IPS-11a (cell line): Measurements from ENCODE around the gene ZNF30.
"Not testable (repeated sequence)": the region's sequence is repeated elsewhere in the genome, so short reads cannot be mapped to it uniquely, and the experiment has no call there.

Source experiments
- H3K4me3 ChIP-seq: one replicate; pipeline ENCODE4 v1.5.1; 2013; ENCODE audit warnings: low read depth, low read length, control low read depth

Gene ZNF30

GRCh38 chr19:34926685-34927375 is at the start of gene ZNF30:
ZNF30 (plus strand) TSS chr19:34926903; CDS start chr19:34929948, 3,045 bp downstream.
- H3K4me3 ChIP-seq = peak within 1 kb of the TSS; percentile 67

GRCh38 chr19:34879563-34879962 is 47.1 kb upstream of the ZNF30 start:
- H3K4me3 ChIP-seq = no peak overlapping the region

- H3K4me3 ChIP-seq = no peak overlapping the region
Observed at GRCh38 chr19:34880034-34880433, 46.7 kb upstream of the ZNF30 start.

GRCh38 chr19:34881982-34882381 is 44.7 kb upstream of the ZNF30 start:
- no peak overlapping the region for H3K4me3 ChIP-seq

GRCh38 chr19:34888091-34888490 is 38.6 kb upstream of the ZNF30 start:
- H3K4me3 ChIP-seq = no peak overlapping the region

GRCh38 chr19:34900245-34900644 is 26.5 kb upstream of the ZNF30 start:
- no peak overlapping the region for H3K4me3 ChIP-seq

GRCh38 chr19:34904664-34905527 is 21.8 kb upstream of the ZNF30 start:
- H3K4me3 ChIP-seq = peak overlapping the region; percentile 5

GRCh38 chr19:34910770-34911169 is 15.9 kb upstream of the ZNF30 start:
- H3K4me3 ChIP-seq = no peak overlapping the region

GRCh38 chr19:34917144-34917543 is 9.6 kb upstream of the ZNF30 start:
- not testable (repeated sequence) for H3K4me3 ChIP-seq

- H3K4me3 ChIP-seq = no peak overlapping the region
Observed at GRCh38 chr19:34918190-34918589, 8.5 kb upstream of the ZNF30 start.

- not testable (repeated sequence) for H3K4me3 ChIP-seq
Observed at GRCh38 chr19:34920090-34920786, 6.5 kb upstream of the ZNF30 start.

- no peak overlapping the region for H3K4me3 ChIP-seq
Observed at GRCh38 chr19:34925278-34925855, 1.3 kb upstream of the ZNF30 start.

- H3K4me3 ChIP-seq = no peak overlapping the region
Observed at GRCh38 chr19:34926361-34926684, 380 bp upstream of the ZNF30 start.

- no peak overlapping the region for H3K4me3 ChIP-seq
Observed at GRCh38 chr19:34932494-34932893, 5.8 kb downstream of the ZNF30 start.

GRCh38 chr19:34936184-34936583 is 9.5 kb downstream of the ZNF30 start:
- no peak overlapping the region for H3K4me3 ChIP-seq

GRCh38 chr19:34938886-34939285 is 12.2 kb downstream of the ZNF30 start:
- no peak overlapping the region for H3K4me3 ChIP-seq

GRCh38 chr19:34943861-34944573 is 17.3 kb downstream of the ZNF30 start:
- no peak overlapping the region for H3K4me3 ChIP-seq

GRCh38 chr19:34953092-34953491 is 26.4 kb downstream of the ZNF30 start:
- H3K4me3 ChIP-seq = no peak overlapping the region

- H3K4me3 ChIP-seq = no peak overlapping the region
Observed at GRCh38 chr19:34957830-34958751, 31.4 kb downstream of the ZNF30 start.

GRCh38 chr19:34959021-34959420 is 32.3 kb downstream of the ZNF30 start:
- no peak overlapping the region for H3K4me3 ChIP-seq
